ENCODE data around the gene ARMH4.

The ARMH4 gene

GRCh38 chr14:58098507-58098906 is 53.5 kb downstream of the ARMH4 start:
- no peak for DNase-seq

GRCh38 chr14:58096731-58097130 is 55.3 kb downstream of the ARMH4 start:
- no peak for DNase-seq

- no peak for DNase-seq
These were observed 60.0 kb downstream of the ARMH4 start for GRCh38 chr14:58091883-58092630.

GRCh38 chr14:58089612-58090011 is 62.4 kb downstream of the ARMH4 start:
- DNase-seq = no peak

GRCh38 chr14:58088961-58089360 is 63.1 kb downstream of the ARMH4 start:
- DNase-seq = no peak

GRCh38 chr14:58085877-58086276 is 66.1 kb downstream of the ARMH4 start:
- DNase-seq = no peak

- no peak for DNase-seq
These were observed 69.4 kb downstream of the ARMH4 start for GRCh38 chr14:58082491-58083098.

- no peak for DNase-seq
These were observed 70.0 kb downstream of the ARMH4 start for GRCh38 chr14:58082011-58082410.

- no peak for DNase-seq
These were observed 73.5 kb downstream of the ARMH4 start for GRCh38 chr14:58078471-58078870.

GRCh38 chr14:58078068-58078467 is 73.9 kb downstream of the ARMH4 start:
- DNase-seq = no peak

- DNase-seq = no peak
These were observed 74.4 kb downstream of the ARMH4 start for GRCh38 chr14:58077621-58078020.

- no peak for DNase-seq
These were observed 78.5 kb downstream of the ARMH4 start for GRCh38 chr14:58073516-58073915.

- DNase-seq = peak; percentile 59
These were observed 79.5 kb downstream of the ARMH4 start for GRCh38 chr14:58072288-58073071.

- DNase-seq = no peak
These were observed 80.7 kb downstream of the ARMH4 start for GRCh38 chr14:58071341-58071740.

- no peak for DNase-seq
These were observed 83.7 kb downstream of the ARMH4 start for GRCh38 chr14:58068306-58068705.

- DNase-seq = no peak
These were observed 85.9 kb downstream of the ARMH4 start for GRCh38 chr14:58066115-58066514.

- DNase-seq = no peak
These were observed 90.4 kb downstream of the ARMH4 start for GRCh38 chr14:58061581-58061980.

- no peak for DNase-seq
These were observed 91.1 kb downstream of the ARMH4 start for GRCh38 chr14:58060898-58061297.

GRCh38 chr14:58060077-58060476 is 91.9 kb downstream of the ARMH4 start:
- no peak for DNase-seq

GRCh38 chr14:58059126-58059525 is 92.9 kb downstream of the ARMH4 start:
- DNase-seq = peak; percentile 40

GRCh38 chr14:58055497-58056010 is 96.5 kb downstream of the ARMH4 start:
- DNase-seq = no peak

GRCh38 chr14:58054100-58054499 is 97.9 kb downstream of the ARMH4 start:
- DNase-seq = no peak

GRCh38 chr14:58048219-58048618 is 103.8 kb downstream of the ARMH4 start:
- no peak for DNase-seq

GRCh38 chr14:58027904-58028303 is 124.1 kb downstream of the ARMH4 start:
- no peak for DNase-seq
